DND-41 (cell line): ENCODE results near the gene MMP24.

Experiments used
- ATAC-seq: fragments of 200-7000 bp; cut with Tn5 transposase; 3 replicates; pipeline ENCODE4 v1.9.1; 2021; ENCODE audit warnings: low read depth; ENCODE audit not compliant: insufficient read depth
- DNase-seq: peaks from one replicate; pipeline ENCODE4 v3.0.0-alpha.2; 2020
- H2AFZ ChIP-seq: 2 replicates; pipeline ENCODE4 v1.6.0; 2012; ENCODE audit warnings: low read depth, low read length
- H3K27ac ChIP-seq: 2 replicates; pipeline ENCODE4 v1.5.1; 2012; ENCODE audit warnings: low read length, inconsistent platforms
- H3K27me3 ChIP-seq: fragments of 200-600 bp; sonication (generic); 2 replicates; pipeline ENCODE4 v1.6.0; 2012; ENCODE audit warnings: low read length, mild to moderate bottlenecking, inconsistent platforms; ENCODE audit not compliant: insufficient read depth, poor library complexity
- H3K36me3 ChIP-seq: 2 replicates; pipeline ENCODE4 v1.5.1; 2012; ENCODE audit warnings: low read length, inconsistent platforms; ENCODE audit not compliant: insufficient read depth
- H3K4me1 ChIP-seq: 2 replicates; pipeline ENCODE4 v1.5.1; 2012; ENCODE audit warnings: mild to moderate bottlenecking, low read length; ENCODE audit not compliant: insufficient read depth
- H3K4me2 ChIP-seq: 2 replicates; pipeline ENCODE4 v1.6.0; 2012; ENCODE audit warnings: mild to moderate bottlenecking, moderate library complexity, low read length, inconsistent platforms; ENCODE audit not compliant: insufficient read depth
- H3K4me3 ChIP-seq, 2 experiments: fragments of 200-600 bp in 1 of 2; shearing (Covaris generic) in 1 of 2; 2 replicates each; pipeline ENCODE4 v1.5.1; 2012 to 2016; ENCODE audit warnings: inconsistent platforms in 2 of 2, low read length in 2 of 2, mild to moderate bottlenecking in 2 of 2, low read depth in 1 of 2, moderate library complexity in 1 of 2
- H3K79me2 ChIP-seq: 2 replicates; pipeline ENCODE4 v1.6.0; 2012; ENCODE audit warnings: low read length, inconsistent platforms; ENCODE audit not compliant: insufficient read depth
- H3K9ac ChIP-seq: 2 replicates; pipeline ENCODE4 v1.6.0; 2012; ENCODE audit warnings: low read depth, mild to moderate bottlenecking, inconsistent platforms, low read length, moderate library complexity
- H3K9me3 ChIP-seq: 2 replicates; pipeline ENCODE4 v1.5.1; 2012; ENCODE audit warnings: low read length, moderate library complexity, mild to moderate bottlenecking, inconsistent platforms; ENCODE audit not compliant: insufficient read depth, severe bottlenecking
- H4K20me1 ChIP-seq: 2 replicates; pipeline ENCODE4 v1.6.0; 2012; ENCODE audit warnings: low read length; ENCODE audit not compliant: insufficient read depth
- EZH2 ChIP-seq: IDR thresholded peaks from 3 replicates; pipeline ENCODE4 v1.6.1; 2012; ENCODE audit warnings: borderline replicate concordance, low read depth, mild to moderate bottlenecking, moderate library complexity, low read length, inconsistent platforms; ENCODE audit not compliant: severe bottlenecking
- TF ChIP-seq, protein P1 (sequence below): IDR thresholded peaks from 2 replicates; pipeline ENCODE4 v1.5.1; 2012; ENCODE audit warnings: borderline replicate concordance, low read length, moderate library complexity, mild to moderate bottlenecking; ENCODE audit not compliant: poor library complexity, severe bottlenecking; ENCODE audit errors: extremely low read depth

The MMP24 gene

GRCh38 chr20:35226884-35227681 is 593 bp downstream of the MMP24 start:
- Histone ChIP-seq H3K9me3 (no peaks in the 10 kb centered on the region), H3K27ac (no peak overlapping the region), H3K79me2 (no peaks in the 10 kb centered on the region), H3K4me2 (no peak overlapping the region), H3K4me3 (no peak overlapping the region), H3K4me1 (no peaks in the 10 kb centered on the region), H3K36me3 (no peaks in the 10 kb centered on the region), H4K20me1 (no peaks in the 10 kb centered on the region), H3K27me3 (peaks cover 28% of the 10 kb centered on the region), H3K9ac (no peak overlapping the region), H2AFZ (no peak overlapping the region)
- no peak for TF ChIP-seq EZH2
- TF ChIP-seq, protein P1, sequence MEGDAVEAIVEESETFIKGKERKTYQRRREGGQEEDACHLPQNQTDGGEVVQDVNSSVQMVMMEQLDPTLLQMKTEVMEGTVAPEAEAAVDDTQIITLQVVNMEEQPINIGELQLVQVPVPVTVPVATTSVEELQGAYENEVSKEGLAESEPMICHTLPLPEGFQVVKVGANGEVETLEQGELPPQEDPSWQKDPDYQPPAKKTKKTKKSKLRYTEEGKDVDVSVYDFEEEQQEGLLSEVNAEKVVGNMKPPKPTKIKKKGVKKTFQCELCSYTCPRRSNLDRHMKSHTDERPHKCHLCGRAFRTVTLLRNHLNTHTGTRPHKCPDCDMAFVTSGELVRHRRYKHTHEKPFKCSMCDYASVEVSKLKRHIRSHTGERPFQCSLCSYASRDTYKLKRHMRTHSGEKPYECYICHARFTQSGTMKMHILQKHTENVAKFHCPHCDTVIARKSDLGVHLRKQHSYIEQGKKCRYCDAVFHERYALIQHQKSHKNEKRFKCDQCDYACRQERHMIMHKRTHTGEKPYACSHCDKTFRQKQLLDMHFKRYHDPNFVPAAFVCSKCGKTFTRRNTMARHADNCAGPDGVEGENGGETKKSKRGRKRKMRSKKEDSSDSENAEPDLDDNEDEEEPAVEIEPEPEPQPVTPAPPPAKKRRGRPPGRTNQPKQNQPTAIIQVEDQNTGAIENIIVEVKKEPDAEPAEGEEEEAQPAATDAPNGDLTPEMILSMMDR, result no peak
- ATAC-seq (peak; percentile 88), DNase-seq (peak; percentile 61)

- Histone ChIP-seq H3K9ac (no peak overlapping the region), H3K4me1 (no peaks in the 10 kb centered on the region), H3K27me3 (peaks cover 10% of the 10 kb centered on the region), H2AFZ (no peak overlapping the region), H3K27ac (no peak overlapping the region), H3K79me2 (no peaks in the 10 kb centered on the region), H4K20me1 (no peaks in the 10 kb centered on the region), H3K4me2 (no peak overlapping the region), H3K9me3 (no peaks in the 10 kb centered on the region), H3K36me3 (no peaks in the 10 kb centered on the region), H3K4me3 (no peak overlapping the region)
- DNase-seq (no peak), ATAC-seq (no peak)
- TF ChIP-seq, protein P1, result no peak
- no peak for TF ChIP-seq EZH2
Measured at GRCh38 chr20:35232575-35232974, 6.1 kb downstream of the MMP24 start.

GRCh38 chr20:35235881-35236280 is 9.4 kb downstream of the MMP24 start:
- Histone ChIP-seq H3K27me3 (peaks cover 11% of the 10 kb centered on the region), H3K36me3 (no peaks in the 10 kb centered on the region), H2AFZ (no peak overlapping the region), H3K4me1 (no peaks in the 10 kb centered on the region), H3K27ac (no peak overlapping the region), H3K4me3 (no peak overlapping the region), H3K79me2 (no peaks in the 10 kb centered on the region), H3K9me3 (no peaks in the 10 kb centered on the region), H4K20me1 (no peaks in the 10 kb centered on the region), H3K4me2 (no peak overlapping the region), H3K9ac (no peak overlapping the region)
- no peak for ATAC-seq
- TF ChIP-seq, protein P1, result no peak
- TF ChIP-seq EZH2, result no peak
- no peak for DNase-seq

- H2AFZ ChIP-seq, result no peak overlapping the region
- no peak overlapping the region for H3K27ac ChIP-seq
- H3K9me3 ChIP-seq, result no peaks in the 10 kb centered on the region
- no peaks in the 10 kb centered on the region for H3K4me1 ChIP-seq
- H3K4me3 ChIP-seq, result no peak overlapping the region
- H3K36me3 ChIP-seq, result no peaks in the 10 kb centered on the region
- H3K27me3 ChIP-seq, result peaks cover 9% of the 10 kb centered on the region
- H3K4me2 ChIP-seq, result no peak overlapping the region
- DNase-seq (no peak), ATAC-seq (no peak)
- no peak for TF ChIP-seq EZH2
- TF ChIP-seq, protein P1, result no peak
- no peaks in the 10 kb centered on the region for H3K79me2 ChIP-seq
- H4K20me1 ChIP-seq, result no peaks in the 10 kb centered on the region
- H3K9ac ChIP-seq, result no peak overlapping the region
Measured at GRCh38 chr20:35237486-35237885, 11.0 kb downstream of the MMP24 start.
